Testis (tissue), 3 donors: Measurements from ENCODE around the gene DPEP1. TPM values are rescaled to one million over a fixed set of nuclear protein-coding genes. Genes with fewer than 3 reads are reported as not detected.

Experiments used
- DNase-seq: peaks from one replicate; pipeline ENCODE4 v3.0.0-alpha.2; 2019
- H3K27ac ChIP-seq, 2 donors: fragments of 200-600 bp; sonication (generic); one replicate each; pipeline ENCODE4 v1.5.1; 2019
- H3K27me3 ChIP-seq: fragments of 200-600 bp; sonication (generic); one replicate; pipeline ENCODE4 v1.5.1; 2019
- H3K36me3 ChIP-seq: fragments of 200-600 bp; sonication (generic); one replicate; pipeline ENCODE4 v1.5.1; 2017; ENCODE audit warnings: low read depth; ENCODE audit errors: missing control alignments
- H3K4me1 ChIP-seq: fragments of 200-600 bp; sonication (generic); one replicate; pipeline ENCODE4 v1.5.1; 2019
- H3K4me3 ChIP-seq, 2 donors: fragments of 200-600 bp; sonication (generic); one replicate each; pipeline ENCODE4 v1.5.1; 2017 to 2019
- H3K9me3 ChIP-seq: fragments of 200-600 bp; sonication (generic); one replicate; pipeline ENCODE4 v1.5.1; 2017
- POLR2A ChIP-seq: fragments of 450-650 bp; IDR thresholded peaks from one replicate; pipeline ENCODE4 v1.6.1; 2017; ENCODE audit warnings: antibody characterized with exemption, mild to moderate bottlenecking, moderate library complexity
- WGBS, 2 donors: methylation state at CpG; one replicate each; pipeline ENCODE4 v1.1.5; 2018; 5-methylcytosine and 5-hydroxymethylcytosine counted together
- intact Hi-C: fragments of 100-400 bp; cut with DNase I; formaldehyde crosslinking; loops from one replicate; pipeline ENCODE4 v1.15.1; 2023; ENCODE audit warnings: low total_unique reads
- polyA plus RNA-seq: library from polyadenylated mRNA; stranded (reverse); fragments of 350-450 nt; fragmentation: Illumina TruSeq; extraction: RNeasy Lipid Tissue Mini Kit (QIAGEN cat#74804); gene quantifications from one replicate; pipeline ENCODE4 v1.2.3, GENCODE V29; 2014; ENCODE audit warnings: low read depth, low replicate concordance; ENCODE audit not compliant: insufficient read depth
- total RNA-seq, 2 donors: library from RNA; depleted of rRNA; stranded (reverse); fragments of >200 nt; gene quantifications; one replicate each; pipeline ENCODE4 v1.2.3, GENCODE V29; 2016
- TF ChIP-seq, protein P1 (sequence below), 3 experiments: fragments of 450-650 bp in 2 of 3; fragments of 200-600 bp in 1 of 3; sonication (generic) in 1 of 3; IDR thresholded peaks; one replicate each; pipeline ENCODE4 v1.5.1; 2016 to 2019; ENCODE audit warnings: antibody characterized with exemption in 3 of 3, mild to moderate bottlenecking in 2 of 3, moderate library complexity in 1 of 3

DPEP1 gene
- total and polyA plus RNA-seq, 3 donors from 2014 or later = 105 to 256 (median 125) TPM

DNA sequence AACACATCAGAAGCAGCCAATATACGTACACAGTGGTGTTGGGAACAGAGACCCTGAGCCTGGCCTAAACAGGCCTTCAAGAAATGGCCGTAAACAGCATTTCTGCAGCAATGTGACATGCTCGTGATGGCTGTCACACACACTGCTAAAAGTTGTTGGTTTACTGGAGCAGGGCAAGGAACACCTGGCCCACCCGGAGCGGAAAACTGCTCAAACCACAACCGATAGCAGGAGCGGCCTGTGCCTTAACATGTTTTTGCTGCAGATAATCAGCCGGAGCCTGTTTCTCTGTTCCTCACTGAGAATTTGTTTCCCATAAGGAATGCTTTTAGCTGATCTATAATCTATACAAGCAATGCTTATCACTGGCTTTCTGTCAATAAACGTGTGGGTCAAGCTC lies 6.0 kb upstream of the DPEP1 start:
- no peak overlapping the region for H3K27ac ChIP-seq
- peaks cover 5% of the 10 kb centered on the region for H3K4me1 ChIP-seq
- H3K4me3 ChIP-seq = no peak overlapping the region
- no peaks in the 10 kb centered on the region for H3K9me3 ChIP-seq
- DNase-seq = no peak
- no peaks in the 10 kb centered on the region for H3K36me3 ChIP-seq
- no peaks in the 10 kb centered on the region for H3K27me3 ChIP-seq
- WGBS, 2 donors = 86 to 91% methylated on average over 9 of the region's 9 CpGs
- intact Hi-C loops = no loop called here
- no peak for TF ChIP-seq POLR2A
- TF ChIP-seq, protein P1, sequence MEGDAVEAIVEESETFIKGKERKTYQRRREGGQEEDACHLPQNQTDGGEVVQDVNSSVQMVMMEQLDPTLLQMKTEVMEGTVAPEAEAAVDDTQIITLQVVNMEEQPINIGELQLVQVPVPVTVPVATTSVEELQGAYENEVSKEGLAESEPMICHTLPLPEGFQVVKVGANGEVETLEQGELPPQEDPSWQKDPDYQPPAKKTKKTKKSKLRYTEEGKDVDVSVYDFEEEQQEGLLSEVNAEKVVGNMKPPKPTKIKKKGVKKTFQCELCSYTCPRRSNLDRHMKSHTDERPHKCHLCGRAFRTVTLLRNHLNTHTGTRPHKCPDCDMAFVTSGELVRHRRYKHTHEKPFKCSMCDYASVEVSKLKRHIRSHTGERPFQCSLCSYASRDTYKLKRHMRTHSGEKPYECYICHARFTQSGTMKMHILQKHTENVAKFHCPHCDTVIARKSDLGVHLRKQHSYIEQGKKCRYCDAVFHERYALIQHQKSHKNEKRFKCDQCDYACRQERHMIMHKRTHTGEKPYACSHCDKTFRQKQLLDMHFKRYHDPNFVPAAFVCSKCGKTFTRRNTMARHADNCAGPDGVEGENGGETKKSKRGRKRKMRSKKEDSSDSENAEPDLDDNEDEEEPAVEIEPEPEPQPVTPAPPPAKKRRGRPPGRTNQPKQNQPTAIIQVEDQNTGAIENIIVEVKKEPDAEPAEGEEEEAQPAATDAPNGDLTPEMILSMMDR (IDR thresholded peaks at IDR 0.05) = no peak

DNA sequence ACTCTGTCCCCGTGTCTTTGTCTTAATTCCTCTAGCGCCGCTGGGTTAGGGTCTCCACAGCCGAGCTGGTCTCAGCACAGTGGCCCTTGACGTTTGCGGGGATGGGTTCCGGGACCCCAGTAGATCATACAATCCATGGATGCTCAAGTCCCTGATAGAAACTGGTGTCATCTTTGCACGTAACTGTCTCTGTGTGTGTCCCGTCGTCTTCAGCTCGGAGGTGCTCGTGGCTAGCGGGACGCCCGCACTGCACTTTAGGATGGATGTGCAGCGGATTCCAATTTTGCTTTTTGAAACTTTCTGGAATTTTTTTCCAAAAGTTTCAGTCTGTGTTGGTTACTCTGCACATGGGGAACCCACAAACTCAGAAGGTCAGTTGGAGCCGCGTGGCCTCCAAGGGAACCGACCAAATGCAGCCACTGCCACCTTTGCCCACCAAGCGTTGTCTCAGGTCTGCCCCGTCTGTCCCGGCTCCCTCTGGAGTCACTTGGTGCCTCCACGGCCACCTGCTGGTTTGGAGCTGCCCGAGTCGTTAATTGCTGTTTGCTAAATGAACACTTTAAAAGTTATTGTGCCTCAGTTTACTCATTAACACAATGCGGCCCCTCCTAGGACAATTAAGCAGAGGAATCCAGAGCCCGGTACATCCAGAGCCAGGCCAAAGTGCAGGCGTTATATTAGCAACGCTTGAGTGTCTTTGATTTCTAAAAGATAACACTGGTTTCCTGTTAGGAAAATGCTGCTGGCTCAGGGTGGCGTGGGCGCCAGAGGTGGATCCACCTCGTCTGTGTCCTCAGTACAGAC lies 5.3 kb upstream of the DPEP1 start:
- intact Hi-C loops = no loop called here
- 88 to 92% methylated on average over 32 of the region's 32 CpGs for WGBS, 2 donors
- DNase-seq = no peak
- no peaks in the 10 kb centered on the region for H3K36me3 ChIP-seq
- TF ChIP-seq, protein P1 (IDR thresholded peaks at IDR 0.05) = no peak
- TF ChIP-seq POLR2A = no peak
- no peak overlapping the region for H3K27ac ChIP-seq
- no peaks in the 10 kb centered on the region for H3K27me3 ChIP-seq
- H3K4me1 ChIP-seq = no peaks in the 10 kb centered on the region
- H3K9me3 ChIP-seq = no peaks in the 10 kb centered on the region
- H3K4me3 ChIP-seq = no peak overlapping the region

DNA sequence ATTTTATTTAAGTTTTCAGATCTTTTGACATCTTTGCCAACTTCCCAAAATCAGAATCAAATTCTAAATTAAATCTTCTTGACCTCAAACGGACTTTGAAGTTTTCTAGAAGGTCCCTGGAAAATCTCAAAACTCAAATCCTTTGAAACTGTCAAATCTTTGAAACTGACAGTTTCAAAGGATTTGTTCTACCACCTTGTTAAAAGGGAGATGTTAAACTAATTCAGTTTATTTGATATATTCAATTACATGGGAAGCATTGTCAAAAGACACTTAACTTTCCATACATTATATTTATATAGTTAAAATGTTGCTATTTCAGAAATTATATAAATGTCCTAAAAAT lies 3.4 kb upstream of the DPEP1 start:
- intact Hi-C loops = no loop called here
- H3K27me3 ChIP-seq = no peaks in the 10 kb centered on the region
- H3K27ac ChIP-seq = no peak overlapping the region
- DNase-seq = no peak
- H3K36me3 ChIP-seq = no peaks in the 10 kb centered on the region
- H3K4me3 ChIP-seq = no peak overlapping the region
- no peak for TF ChIP-seq POLR2A
- TF ChIP-seq, protein P1 (IDR thresholded peaks at IDR 0.05) = no peak
- H3K9me3 ChIP-seq = no peaks in the 10 kb centered on the region
- H3K4me1 ChIP-seq = no peaks in the 10 kb centered on the region
- 95 to 98% methylated on average over 1 of the region's 1 CpG for WGBS, 2 donors

DNA sequence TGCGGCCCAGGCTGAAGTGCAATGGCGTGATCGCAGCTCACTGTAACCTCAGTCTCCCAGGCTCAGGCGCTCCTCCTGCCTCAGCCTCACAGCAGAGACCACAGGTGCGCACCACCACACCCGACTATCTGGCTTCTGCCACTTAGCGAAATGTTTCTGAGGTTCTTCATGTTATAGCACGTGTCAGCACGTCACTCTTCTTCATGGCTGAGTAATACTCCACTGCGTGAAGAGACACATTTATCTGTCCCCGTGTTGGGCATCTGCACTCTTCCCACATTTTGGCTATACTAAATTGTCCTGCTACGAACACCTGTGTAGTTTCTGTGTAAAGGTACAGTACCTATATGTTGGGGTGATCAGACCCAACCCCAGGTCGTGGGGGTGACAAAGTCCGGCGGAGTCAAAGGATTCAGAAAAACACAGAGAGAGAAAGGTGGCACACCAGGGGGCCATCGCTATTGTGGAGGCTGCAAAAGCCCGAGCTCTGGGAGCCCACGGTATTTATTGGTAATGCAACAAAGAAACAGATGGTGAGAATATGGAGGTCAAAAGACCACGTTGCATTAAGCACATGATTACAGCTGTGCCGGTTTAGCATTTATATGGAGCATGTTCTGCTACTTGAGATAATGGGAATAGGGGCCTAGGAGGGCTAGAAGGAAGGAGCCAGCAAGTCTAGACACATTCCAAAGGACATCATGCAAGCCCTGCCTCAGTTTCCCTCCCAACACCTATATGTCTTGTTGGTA lies 851 bp upstream of the DPEP1 start:
- DNase-seq = no peak
- intact Hi-C loops = no loop called here
- no peaks in the 10 kb centered on the region for H3K9me3 ChIP-seq
- no peaks in the 10 kb centered on the region for H3K27me3 ChIP-seq
- no peaks in the 10 kb centered on the region for H3K4me1 ChIP-seq
- 84 to 85% methylated on average over 20 of the region's 20 CpGs for WGBS, 2 donors
- H3K4me3 ChIP-seq = no peak overlapping the region
- TF ChIP-seq POLR2A = no peak
- TF ChIP-seq, protein P1 (IDR thresholded peaks at IDR 0.05) = no peak
- no peak overlapping the region for H3K27ac ChIP-seq
- no peaks in the 10 kb centered on the region for H3K36me3 ChIP-seq
